SK-N-SH treated with all-trans-retinoic acid at 6 μM for 48 hours (cell line): ENCODE data around the gene KLK6.

Experiments
- ATAC-seq: fragments of 200-7000 bp; cut with Tn5 transposase; 3 replicates; pipeline ENCODE4 v1.9.1; 2020; ENCODE audit warnings: mild to moderate bottlenecking, moderate library complexity
- ARNTL ChIP-seq: fragments of 450-650 bp; formaldehyde crosslinking; IDR thresholded peaks from 2 replicates; pipeline ENCODE4 v1.5.0; 2020; ENCODE audit warnings: low read depth, mild to moderate bottlenecking, moderate library complexity, borderline replicate concordance
- BACH2 ChIP-seq: fragments of 250-450 bp; sonication (Bioruptor Pico); IDR thresholded peaks from 2 replicates; pipeline ENCODE4 v1.9.0; 2021; ENCODE audit warnings: mild to moderate bottlenecking, borderline replicate concordance
- CSDC2 ChIP-seq: fragments of 250-450 bp; sonication (Bioruptor Pico); IDR thresholded peaks from 2 replicates; pipeline ENCODE4 v1.5.0; 2020; ENCODE audit warnings: mild to moderate bottlenecking, moderate library complexity
- ESRRG ChIP-seq: fragments of 250-450 bp; sonication (Bioruptor Pico); IDR thresholded peaks from 2 replicates; pipeline ENCODE4 v1.6.1; 2021; ENCODE audit warnings: mild to moderate bottlenecking
- GLIS3 ChIP-seq: fragments of 250-450 bp; sonication (Bioruptor Pico); IDR thresholded peaks from 2 replicates; pipeline ENCODE4 v1.5.0; 2020; ENCODE audit warnings: mild to moderate bottlenecking, moderate library complexity
- ISL1 ChIP-seq: fragments of 250-450 bp; sonication (Bioruptor Pico); IDR thresholded peaks from 2 replicates; pipeline ENCODE4 v2.1.2; 2022; ENCODE audit warnings: mild to moderate bottlenecking, moderate library complexity
- OSR1 ChIP-seq: fragments of 250-450 bp; sonication (Bioruptor Pico); IDR thresholded peaks from 2 replicates; pipeline ENCODE4 v1.8.0; 2022; ENCODE audit warnings: moderate library complexity, mild to moderate bottlenecking, inconsistent platforms
- PPARA ChIP-seq: fragments of 250-450 bp; sonication (Bioruptor Pico); IDR thresholded peaks from 2 replicates; pipeline ENCODE4 v1.5.0; 2020; ENCODE audit warnings: mild to moderate bottlenecking, borderline replicate concordance
- RARB ChIP-seq: fragments of 250-450 bp; sonication (Bioruptor Pico); IDR thresholded peaks from 2 replicates; pipeline ENCODE4 v1.8.0; 2021; ENCODE audit warnings: mild to moderate bottlenecking, moderate library complexity
- SNAI2 ChIP-seq: fragments of 250-450 bp; sonication (Bioruptor Pico); IDR thresholded peaks from 2 replicates; pipeline ENCODE4 v1.5.0; 2020; ENCODE audit warnings: mild to moderate bottlenecking, moderate library complexity
- TCF4 ChIP-seq: fragments of 250-450 bp; sonication (Bioruptor Pico); IDR thresholded peaks from 2 replicates; pipeline ENCODE4 v1.8.0; 2021; ENCODE audit warnings: mild to moderate bottlenecking, moderate library complexity, borderline replicate concordance
- TOX ChIP-seq: fragments of 250-450 bp; sonication (Bioruptor Pico); IDR thresholded peaks from 2 replicates; pipeline ENCODE4 v1.8.0; 2021; ENCODE audit warnings: mild to moderate bottlenecking, moderate library complexity, borderline replicate concordance
- ZC3H10 ChIP-seq: fragments of 250-450 bp; sonication (Bioruptor Pico); IDR thresholded peaks from 2 replicates; pipeline ENCODE4 v1.5.1; 2021; ENCODE audit warnings: mild to moderate bottlenecking, moderate library complexity
- ZFP3 ChIP-seq: fragments of 250-450 bp; sonication (Bioruptor Pico); IDR thresholded peaks from 2 replicates; pipeline ENCODE4 v1.5.0; 2020; ENCODE audit warnings: mild to moderate bottlenecking, moderate library complexity
- ZFP30 ChIP-seq: fragments of 450-650 bp; formaldehyde crosslinking; IDR thresholded peaks from 2 replicates; pipeline ENCODE4 v1.5.0; 2022; ENCODE audit warnings: mild to moderate bottlenecking, moderate library complexity
- ZNF565 ChIP-seq: fragments of 450-650 bp; formaldehyde crosslinking; conservative IDR thresholded peaks from 2 replicates; pipeline ENCODE4 v1.5.0; 2020; ENCODE audit warnings: low read depth, mild to moderate bottlenecking, moderate library complexity
- ZNF70 ChIP-seq: fragments of 450-650 bp; formaldehyde crosslinking; IDR thresholded peaks from 2 replicates; pipeline ENCODE4 v1.5.0; 2020; ENCODE audit warnings: mild to moderate bottlenecking, moderate library complexity
- ZNF8 ChIP-seq: fragments of 450-650 bp; formaldehyde crosslinking; IDR thresholded peaks from 2 replicates; pipeline ENCODE4 v1.5.0; 2020; ENCODE audit warnings: mild to moderate bottlenecking, moderate library complexity
- TF ChIP-seq, protein P1 (sequence below): fragments of 250-450 bp; sonication (Bioruptor Pico); IDR thresholded peaks from 2 replicates; pipeline ENCODE4 v1.5.0; 2020; ENCODE audit warnings: mild to moderate bottlenecking, moderate library complexity
- TF ChIP-seq, protein P2 (sequence below): fragments of 250-450 bp; sonication (Bioruptor Pico); IDR thresholded peaks from 2 replicates; pipeline ENCODE4 v1.8.0; 2020; ENCODE audit warnings: mild to moderate bottlenecking, moderate library complexity, borderline replicate concordance
- TF ChIP-seq, protein P3 (sequence below): fragments of 250-450 bp; sonication (Bioruptor Pico); IDR thresholded peaks from 2 replicates; pipeline ENCODE4 v1.5.1; 2020; ENCODE audit warnings: low read depth, mild to moderate bottlenecking, moderate library complexity
- TF ChIP-seq, protein P4 (sequence below): fragments of 250-450 bp; sonication (Bioruptor Pico); IDR thresholded peaks from 2 replicates; pipeline ENCODE4 v1.8.0; 2021; ENCODE audit warnings: low read depth, mild to moderate bottlenecking, moderate library complexity, borderline replicate concordance
- TF ChIP-seq, protein P5 (sequence below): fragments of 250-450 bp; sonication (Bioruptor Pico); IDR thresholded peaks from 2 replicates; pipeline ENCODE4 v1.5.1; 2021; ENCODE audit warnings: mild to moderate bottlenecking, moderate library complexity

Gene KLK6

DNA sequence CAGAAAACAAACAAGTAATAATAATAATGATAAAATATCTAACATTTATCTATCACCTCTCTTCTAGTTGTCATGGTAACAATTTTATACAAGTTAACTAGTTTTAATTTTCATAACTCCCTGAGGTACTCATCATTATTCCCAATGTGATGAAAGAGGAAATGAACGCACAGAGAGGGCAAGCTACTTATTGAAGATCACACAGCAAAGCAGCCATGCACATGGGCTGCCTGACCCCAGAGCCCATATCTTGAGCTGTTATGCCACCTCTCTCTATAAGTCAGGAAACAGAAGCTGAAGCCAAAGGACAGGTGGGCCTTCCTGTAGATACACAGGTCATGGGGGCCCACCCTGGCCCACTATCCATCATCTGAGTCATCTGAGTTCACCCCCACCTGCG is 53.3 kb downstream of the KLK6 start (continued):
- TF ChIP-seq, protein P1, sequence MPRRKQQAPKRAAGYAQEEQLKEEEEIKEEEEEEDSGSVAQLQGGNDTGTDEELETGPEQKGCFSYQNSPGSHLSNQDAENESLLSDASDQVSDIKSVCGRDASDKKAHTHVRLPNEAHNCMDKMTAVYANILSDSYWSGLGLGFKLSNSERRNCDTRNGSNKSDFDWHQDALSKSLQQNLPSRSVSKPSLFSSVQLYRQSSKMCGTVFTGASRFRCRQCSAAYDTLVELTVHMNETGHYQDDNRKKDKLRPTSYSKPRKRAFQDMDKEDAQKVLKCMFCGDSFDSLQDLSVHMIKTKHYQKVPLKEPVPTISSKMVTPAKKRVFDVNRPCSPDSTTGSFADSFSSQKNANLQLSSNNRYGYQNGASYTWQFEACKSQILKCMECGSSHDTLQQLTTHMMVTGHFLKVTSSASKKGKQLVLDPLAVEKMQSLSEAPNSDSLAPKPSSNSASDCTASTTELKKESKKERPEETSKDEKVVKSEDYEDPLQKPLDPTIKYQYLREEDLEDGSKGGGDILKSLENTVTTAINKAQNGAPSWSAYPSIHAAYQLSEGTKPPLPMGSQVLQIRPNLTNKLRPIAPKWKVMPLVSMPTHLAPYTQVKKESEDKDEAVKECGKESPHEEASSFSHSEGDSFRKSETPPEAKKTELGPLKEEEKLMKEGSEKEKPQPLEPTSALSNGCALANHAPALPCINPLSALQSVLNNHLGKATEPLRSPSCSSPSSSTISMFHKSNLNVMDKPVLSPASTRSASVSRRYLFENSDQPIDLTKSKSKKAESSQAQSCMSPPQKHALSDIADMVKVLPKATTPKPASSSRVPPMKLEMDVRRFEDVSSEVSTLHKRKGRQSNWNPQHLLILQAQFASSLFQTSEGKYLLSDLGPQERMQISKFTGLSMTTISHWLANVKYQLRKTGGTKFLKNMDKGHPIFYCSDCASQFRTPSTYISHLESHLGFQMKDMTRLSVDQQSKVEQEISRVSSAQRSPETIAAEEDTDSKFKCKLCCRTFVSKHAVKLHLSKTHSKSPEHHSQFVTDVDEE (CRISPR knock-in tag), result no peak
- no peak for TF ChIP-seq TCF4 (CRISPR knock-in tag)
- TF ChIP-seq ARNTL (CRISPR knock-in tag), result no peak
- TF ChIP-seq RARB (CRISPR knock-in tag), result no peak
- no peak for TF ChIP-seq ISL1 (CRISPR knock-in tag)
- TF ChIP-seq GLIS3, result no peak
- TF ChIP-seq PPARA (CRISPR knock-in tag), result no peak
- TF ChIP-seq ESRRG (CRISPR knock-in tag), result no peak
- TF ChIP-seq CSDC2 (CRISPR knock-in tag), result no peak
- TF ChIP-seq ZNF70 (CRISPR knock-in tag), result no peak

DNA sequence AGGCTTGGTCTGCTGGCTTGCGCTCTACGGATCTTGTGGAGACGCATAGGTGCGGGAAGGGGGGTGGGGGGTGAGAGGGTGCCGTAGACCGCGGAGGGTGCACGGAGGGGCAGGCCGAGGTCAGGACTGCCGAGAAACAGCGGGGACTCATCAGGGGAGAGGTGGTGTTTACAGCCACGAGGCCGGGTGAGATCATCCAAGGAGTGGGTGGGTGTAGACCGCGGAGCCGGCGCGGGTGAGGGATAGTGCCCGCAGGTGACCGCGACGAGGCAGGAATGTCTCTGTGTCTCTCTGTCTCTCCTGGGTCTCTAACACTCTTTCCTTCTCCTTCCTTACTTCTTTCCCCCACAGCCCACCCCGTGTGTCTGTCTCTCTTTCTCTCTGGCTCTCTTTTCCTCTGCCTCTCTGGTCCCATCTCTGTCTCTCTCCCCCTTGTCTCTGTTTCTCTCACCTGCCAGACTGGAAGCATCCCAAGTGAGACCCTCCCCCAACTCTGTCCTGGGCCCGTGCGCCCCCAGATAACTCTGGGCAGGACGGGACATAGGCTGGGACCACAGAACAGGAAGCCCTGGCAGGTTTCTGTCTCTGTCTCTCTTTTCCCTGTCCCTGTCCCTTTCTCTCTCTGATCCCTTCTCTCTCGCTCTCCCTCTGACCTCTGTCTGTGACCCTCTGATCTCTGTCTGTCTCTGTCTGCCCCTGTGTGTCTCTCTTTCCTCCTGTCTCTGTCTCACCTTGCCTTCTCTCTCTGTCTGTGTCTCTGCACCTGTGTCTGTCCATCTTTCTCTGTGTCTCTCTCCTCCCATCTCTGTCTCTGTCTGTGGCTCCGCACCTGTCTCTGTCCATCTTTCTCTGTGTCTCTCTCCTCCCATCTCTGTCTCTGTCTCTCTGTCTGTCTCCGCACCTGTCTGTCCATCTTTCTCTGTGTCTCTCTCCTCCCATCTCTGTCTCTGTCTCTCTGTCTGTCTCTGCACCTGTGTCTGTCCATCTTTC is 56.4 kb downstream of the KLK6 start:
- TF ChIP-seq, protein P2, sequence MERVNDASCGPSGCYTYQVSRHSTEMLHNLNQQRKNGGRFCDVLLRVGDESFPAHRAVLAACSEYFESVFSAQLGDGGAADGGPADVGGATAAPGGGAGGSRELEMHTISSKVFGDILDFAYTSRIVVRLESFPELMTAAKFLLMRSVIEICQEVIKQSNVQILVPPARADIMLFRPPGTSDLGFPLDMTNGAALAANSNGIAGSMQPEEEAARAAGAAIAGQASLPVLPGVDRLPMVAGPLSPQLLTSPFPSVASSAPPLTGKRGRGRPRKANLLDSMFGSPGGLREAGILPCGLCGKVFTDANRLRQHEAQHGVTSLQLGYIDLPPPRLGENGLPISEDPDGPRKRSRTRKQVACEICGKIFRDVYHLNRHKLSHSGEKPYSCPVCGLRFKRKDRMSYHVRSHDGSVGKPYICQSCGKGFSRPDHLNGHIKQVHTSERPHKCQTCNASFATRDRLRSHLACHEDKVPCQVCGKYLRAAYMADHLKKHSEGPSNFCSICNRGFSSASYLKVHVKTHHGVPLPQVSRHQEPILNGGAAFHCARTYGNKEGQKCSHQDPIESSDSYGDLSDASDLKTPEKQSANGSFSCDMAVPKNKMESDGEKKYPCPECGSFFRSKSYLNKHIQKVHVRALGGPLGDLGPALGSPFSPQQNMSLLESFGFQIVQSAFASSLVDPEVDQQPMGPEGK, result no peak
- TF ChIP-seq RARB (CRISPR knock-in tag) (no peak), ZNF565 (CRISPR knock-in tag) (no peak), ZFP3 (CRISPR knock-in tag) (no peak), ZFP30 (CRISPR knock-in tag) (no peak), ISL1 (CRISPR knock-in tag) (no peak), ZC3H10 (CRISPR knock-in tag) (no peak), TCF4 (CRISPR knock-in tag) (no peak), CSDC2 (CRISPR knock-in tag) (no peak), SNAI2 (no peak)
- TF ChIP-seq, protein P3, sequence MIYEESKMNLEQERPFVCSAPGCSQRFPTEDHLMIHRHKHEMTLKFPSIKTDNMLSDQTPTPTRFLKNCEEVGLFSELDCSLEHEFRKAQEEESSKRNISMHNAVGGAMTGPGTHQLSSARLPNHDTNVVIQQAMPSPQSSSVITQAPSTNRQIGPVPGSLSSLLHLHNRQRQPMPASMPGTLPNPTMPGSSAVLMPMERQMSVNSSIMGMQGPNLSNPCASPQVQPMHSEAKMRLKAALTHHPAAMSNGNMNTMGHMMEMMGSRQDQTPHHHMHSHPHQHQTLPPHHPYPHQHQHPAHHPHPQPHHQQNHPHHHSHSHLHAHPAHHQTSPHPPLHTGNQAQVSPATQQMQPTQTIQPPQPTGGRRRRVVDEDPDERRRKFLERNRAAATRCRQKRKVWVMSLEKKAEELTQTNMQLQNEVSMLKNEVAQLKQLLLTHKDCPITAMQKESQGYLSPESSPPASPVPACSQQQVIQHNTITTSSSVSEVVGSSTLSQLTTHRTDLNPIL (CRISPR knock-in tag), result no peak
- TF ChIP-seq, protein P4, sequence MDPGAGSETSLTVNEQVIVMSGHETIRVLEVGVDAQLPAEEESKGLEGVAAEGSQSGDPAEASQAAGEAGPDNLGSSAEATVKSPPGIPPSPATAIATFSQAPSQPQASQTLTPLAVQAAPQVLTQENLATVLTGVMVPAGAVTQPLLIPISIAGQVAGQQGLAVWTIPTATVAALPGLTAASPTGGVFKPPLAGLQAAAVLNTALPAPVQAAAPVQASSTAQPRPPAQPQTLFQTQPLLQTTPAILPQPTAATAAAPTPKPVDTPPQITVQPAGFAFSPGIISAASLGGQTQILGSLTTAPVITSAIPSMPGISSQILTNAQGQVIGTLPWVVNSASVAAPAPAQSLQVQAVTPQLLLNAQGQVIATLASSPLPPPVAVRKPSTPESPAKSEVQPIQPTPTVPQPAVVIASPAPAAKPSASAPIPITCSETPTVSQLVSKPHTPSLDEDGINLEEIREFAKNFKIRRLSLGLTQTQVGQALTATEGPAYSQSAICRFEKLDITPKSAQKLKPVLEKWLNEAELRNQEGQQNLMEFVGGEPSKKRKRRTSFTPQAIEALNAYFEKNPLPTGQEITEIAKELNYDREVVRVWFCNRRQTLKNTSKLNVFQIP (CRISPR knock-in tag), result no peak
- TF ChIP-seq, protein P5, sequence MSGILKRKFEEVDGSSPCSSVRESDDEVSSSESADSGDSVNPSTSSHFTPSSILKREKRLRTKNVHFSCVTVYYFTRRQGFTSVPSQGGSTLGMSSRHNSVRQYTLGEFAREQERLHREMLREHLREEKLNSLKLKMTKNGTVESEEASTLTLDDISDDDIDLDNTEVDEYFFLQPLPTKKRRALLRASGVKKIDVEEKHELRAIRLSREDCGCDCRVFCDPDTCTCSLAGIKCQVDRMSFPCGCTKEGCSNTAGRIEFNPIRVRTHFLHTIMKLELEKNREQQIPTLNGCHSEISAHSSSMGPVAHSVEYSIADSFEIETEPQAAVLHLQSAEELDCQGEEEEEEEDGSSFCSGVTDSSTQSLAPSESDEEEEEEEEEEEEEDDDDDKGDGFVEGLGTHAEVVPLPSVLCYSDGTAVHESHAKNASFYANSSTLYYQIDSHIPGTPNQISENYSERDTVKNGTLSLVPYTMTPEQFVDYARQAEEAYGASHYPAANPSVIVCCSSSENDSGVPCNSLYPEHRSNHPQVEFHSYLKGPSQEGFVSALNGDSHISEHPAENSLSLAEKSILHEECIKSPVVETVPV (CRISPR knock-in tag), result no peak
- ATAC-seq, result no peak

DNA sequence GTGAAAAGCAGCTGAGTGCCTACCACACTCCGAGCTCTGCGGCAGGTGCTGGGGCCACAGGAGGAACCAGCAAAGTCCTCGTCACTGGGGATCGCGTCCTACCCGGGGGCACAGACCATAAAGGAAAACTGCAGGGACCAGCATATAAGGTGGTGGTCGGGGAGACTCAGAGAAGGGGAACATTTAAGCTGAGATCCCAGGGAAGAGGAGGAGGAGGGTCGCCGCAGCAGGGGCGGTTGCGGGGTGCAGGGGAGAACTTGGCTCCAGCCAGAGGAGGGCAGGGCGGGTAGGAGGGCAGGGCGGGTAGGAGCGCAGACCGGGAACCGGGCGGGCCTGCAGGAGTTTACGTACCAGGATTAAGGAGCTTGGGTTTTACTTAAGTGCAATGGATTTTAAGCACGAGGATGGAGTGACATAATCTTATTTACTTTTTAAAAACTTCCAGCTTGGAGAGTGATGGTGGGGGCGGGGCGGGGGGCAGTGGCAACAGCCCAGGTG is 57.2 kb downstream of the KLK6 start:
- ATAC-seq, result no peak
- TF ChIP-seq, protein P5 (CRISPR knock-in tag), result no peak
- TF ChIP-seq ZNF8 (CRISPR knock-in tag) (no peak), BACH2 (CRISPR knock-in tag) (no peak), ZFP3 (CRISPR knock-in tag) (no peak), RARB (CRISPR knock-in tag) (no peak), ZNF70 (CRISPR knock-in tag) (no peak), OSR1 (no peak), TOX (CRISPR knock-in tag) (no peak)
- TF ChIP-seq, protein P3 (CRISPR knock-in tag), result no peak
